Suprapubic skin (tissue), 4 donors: Measurements from ENCODE around the gene PFDN2. TPM values are rescaled to one million over a fixed set of nuclear protein-coding genes. Genes with fewer than 3 reads are reported as not detected.

ENCODE experiments used
- DNase-seq, 2 donors: peaks; one replicate each; pipeline ENCODE4 v3.0.0-alpha.2; 2019; ENCODE audit warnings: low spot score in 2 of 2
- H3K27ac ChIP-seq: fragments of 200-600 bp; sonication (generic); one replicate; pipeline ENCODE4 v1.5.1; 2019
- H3K27me3 ChIP-seq: fragments of 200-600 bp; sonication (generic); one replicate; pipeline ENCODE4 v1.5.1; 2019
- H3K36me3 ChIP-seq: fragments of 200-600 bp; sonication (generic); one replicate; pipeline ENCODE4 v1.5.1; 2019
- H3K4me1 ChIP-seq: fragments of 200-600 bp; sonication (generic); one replicate; pipeline ENCODE4 v1.5.1; 2019
- H3K4me3 ChIP-seq: fragments of 200-600 bp; sonication (generic); one replicate; pipeline ENCODE4 v1.5.1; 2019; ENCODE audit warnings: mild to moderate bottlenecking
- H3K9me3 ChIP-seq: fragments of 200-600 bp; sonication (generic); one replicate; pipeline ENCODE4 v1.5.1; 2019
- EP300 ChIP-seq: sonication (generic); formaldehyde crosslinking; IDR thresholded peaks from one replicate; pipeline ENCODE4 v1.6.1; 2017; ENCODE audit warnings: antibody characterized with exemption
- POLR2A ChIP-seq, 2 donors: fragments of 450-650 bp; IDR thresholded peaks; one replicate each; pipeline ENCODE4 v1.6.1; 2017; ENCODE audit warnings: antibody characterized with exemption in 2 of 2, mild to moderate bottlenecking in 2 of 2, moderate library complexity in 2 of 2
- POLR2AphosphoS5 ChIP-seq, 3 donors: sonication (generic); formaldehyde crosslinking; IDR thresholded peaks; one replicate each; pipeline ENCODE4 v1.6.1; 2017; ENCODE audit warnings: antibody characterized with exemption in 3 of 3
- WGBS: methylation state at CpG from one replicate; pipeline ENCODE4 v1.1.5; 2018; 5-methylcytosine and 5-hydroxymethylcytosine counted together
- total RNA-seq, 4 donors: library from RNA; depleted of rRNA; stranded (reverse); fragments of >200 nt; gene quantifications; one replicate each; pipeline ENCODE4 v1.1.0, GENCODE V29; 2016
- TF ChIP-seq, protein P1 (sequence below), 2 donors: fragments of 200-600 bp in 1 of 2; fragments of 450-650 bp in 1 of 2; sonication (generic) in 1 of 2; IDR thresholded peaks; one replicate each; pipeline ENCODE4 v1.5.1; 2016 to 2019; ENCODE audit warnings: antibody characterized with exemption in 2 of 2, mild to moderate bottlenecking in 1 of 2, moderate library complexity in 1 of 2

PFDN2 gene
- total RNA-seq, 4 donors from 2014 or later = 21.3 to 33.9 (median 27.1) TPM

DNA sequence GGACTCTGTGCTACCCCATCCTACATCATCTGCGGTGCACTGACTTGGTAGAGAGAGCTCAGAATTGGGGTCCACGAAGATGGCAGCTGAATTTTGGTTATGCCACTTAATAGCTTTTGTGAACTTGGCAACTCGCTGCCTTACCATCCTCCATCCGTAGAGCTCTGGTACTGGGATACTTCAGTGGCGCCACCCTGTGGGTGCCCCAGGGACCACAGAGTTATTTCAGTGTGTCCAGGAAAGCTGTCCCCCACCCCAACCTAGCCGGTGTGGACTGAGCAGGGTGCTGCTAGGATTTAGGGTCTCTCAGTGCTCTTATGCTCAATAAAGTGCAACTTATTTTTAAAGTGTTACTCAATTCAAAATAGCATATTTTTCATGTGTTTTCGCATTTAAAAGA, 63.0 kb downstream of the PFDN2 start:
- no peak for TF ChIP-seq EP300
- TF ChIP-seq POLR2AphosphoS5 (IDR thresholded peaks at IDR 0.05) = no peak
- TF ChIP-seq, protein P1, sequence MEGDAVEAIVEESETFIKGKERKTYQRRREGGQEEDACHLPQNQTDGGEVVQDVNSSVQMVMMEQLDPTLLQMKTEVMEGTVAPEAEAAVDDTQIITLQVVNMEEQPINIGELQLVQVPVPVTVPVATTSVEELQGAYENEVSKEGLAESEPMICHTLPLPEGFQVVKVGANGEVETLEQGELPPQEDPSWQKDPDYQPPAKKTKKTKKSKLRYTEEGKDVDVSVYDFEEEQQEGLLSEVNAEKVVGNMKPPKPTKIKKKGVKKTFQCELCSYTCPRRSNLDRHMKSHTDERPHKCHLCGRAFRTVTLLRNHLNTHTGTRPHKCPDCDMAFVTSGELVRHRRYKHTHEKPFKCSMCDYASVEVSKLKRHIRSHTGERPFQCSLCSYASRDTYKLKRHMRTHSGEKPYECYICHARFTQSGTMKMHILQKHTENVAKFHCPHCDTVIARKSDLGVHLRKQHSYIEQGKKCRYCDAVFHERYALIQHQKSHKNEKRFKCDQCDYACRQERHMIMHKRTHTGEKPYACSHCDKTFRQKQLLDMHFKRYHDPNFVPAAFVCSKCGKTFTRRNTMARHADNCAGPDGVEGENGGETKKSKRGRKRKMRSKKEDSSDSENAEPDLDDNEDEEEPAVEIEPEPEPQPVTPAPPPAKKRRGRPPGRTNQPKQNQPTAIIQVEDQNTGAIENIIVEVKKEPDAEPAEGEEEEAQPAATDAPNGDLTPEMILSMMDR (IDR thresholded peaks at IDR 0.05) = no peak
- no peak for TF ChIP-seq POLR2A (IDR thresholded peaks at IDR 0.05)
- H3K9me3 ChIP-seq = no peaks in the 10 kb centered on the region
- H3K27ac ChIP-seq = no peak overlapping the region
- no peak overlapping the region for H3K4me3 ChIP-seq
- DNase-seq = no peak
- H3K36me3 ChIP-seq = peaks cover 40% of the 10 kb centered on the region
- WGBS = 89% methylated on average over 6 of the region's 7 CpGs
- no peaks in the 10 kb centered on the region for H3K4me1 ChIP-seq
- H3K27me3 ChIP-seq = peaks cover 9% of the 10 kb centered on the region

DNA sequence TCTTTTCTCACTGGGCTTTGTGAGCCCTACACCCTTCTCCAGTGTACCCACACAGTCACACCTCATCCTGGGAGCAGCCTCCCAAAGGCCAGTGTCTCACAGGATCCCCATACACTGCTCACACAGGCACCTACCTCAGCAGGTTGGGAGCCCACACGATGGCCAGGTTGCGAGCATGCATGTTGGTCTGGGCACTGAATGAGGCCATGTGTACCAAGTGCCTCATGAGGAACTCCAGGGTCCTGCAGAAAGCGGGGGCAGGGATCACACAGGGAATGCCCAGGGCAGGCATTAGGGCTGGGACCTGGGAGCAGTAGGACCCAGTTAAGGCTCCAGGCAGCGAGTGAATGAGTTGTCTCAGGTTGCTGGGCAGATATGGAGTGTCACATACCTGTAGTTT, 63.6 kb downstream of the PFDN2 start:
- Histone ChIP-seq H3K4me1 (no peaks in the 10 kb centered on the region), H3K27ac (no peak overlapping the region), H3K36me3 (peaks cover 39% of the 10 kb centered on the region), H3K4me3 (no peak overlapping the region), H3K27me3 (peaks cover 9% of the 10 kb centered on the region), H3K9me3 (no peaks in the 10 kb centered on the region)
- WGBS = 83% methylated on average over 3 of the region's 4 CpGs
- TF ChIP-seq, protein P1 (IDR thresholded peaks at IDR 0.05) = no peak
- no peak for TF ChIP-seq EP300
- no peak for DNase-seq

DNA sequence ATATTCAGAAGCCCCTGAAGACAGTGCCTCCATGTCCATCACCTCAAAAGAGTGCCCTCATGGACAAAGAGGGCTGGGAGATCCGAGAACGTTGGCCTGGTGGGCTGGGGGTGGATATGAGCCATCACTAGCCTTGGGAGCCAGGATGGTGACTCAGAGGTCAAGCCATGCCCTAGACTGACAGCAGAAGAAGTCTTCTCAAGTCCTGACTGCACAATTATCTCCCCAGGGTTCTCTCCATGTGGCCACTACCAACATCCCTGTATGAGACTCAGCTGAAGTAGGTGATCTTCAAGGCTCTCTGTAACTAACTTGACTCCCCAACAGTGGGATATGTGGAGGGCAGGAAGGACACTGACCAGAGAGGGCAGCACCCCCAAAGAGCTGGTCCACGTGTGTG, 64.9 kb downstream of the PFDN2 start:
- Histone ChIP-seq H3K4me3 (no peak overlapping the region), H3K27ac (no peak overlapping the region)
- TF ChIP-seq POLR2AphosphoS5 (IDR thresholded peaks at IDR 0.05) = no peak
- TF ChIP-seq, protein P1 (IDR thresholded peaks at IDR 0.05) = no peak
- no peak for TF ChIP-seq POLR2A (IDR thresholded peaks at IDR 0.05)
- no peak for TF ChIP-seq EP300

DNA sequence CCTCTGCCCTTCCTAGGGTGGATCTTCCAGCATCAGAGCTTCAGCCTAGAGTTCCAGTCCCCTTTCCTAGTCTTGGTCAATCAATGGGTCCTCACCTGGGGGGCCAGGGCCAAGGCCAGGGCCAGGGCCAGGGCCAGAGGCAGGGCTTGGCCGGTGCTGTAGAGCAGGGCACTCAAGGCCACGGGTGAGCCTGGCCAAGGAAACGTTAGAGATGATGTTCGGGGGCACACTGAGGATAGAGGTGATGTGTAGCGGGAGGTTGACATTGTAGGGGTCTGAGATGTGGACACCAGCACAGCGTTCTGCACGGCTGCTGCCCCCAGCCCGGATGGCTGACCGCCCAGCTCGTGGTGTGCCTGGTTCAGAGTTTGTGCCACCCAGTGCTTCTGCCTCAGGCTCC, 66.6 kb downstream of the PFDN2 start:
- no peak overlapping the region for H3K4me3 ChIP-seq
- H3K36me3 ChIP-seq = peaks cover 40% of the 10 kb centered on the region
- DNase-seq = no peak
- H3K27ac ChIP-seq = no peak overlapping the region
- peaks cover 8% of the 10 kb centered on the region for H3K4me1 ChIP-seq
- no peaks in the 10 kb centered on the region for H3K9me3 ChIP-seq
- TF ChIP-seq POLR2AphosphoS5 (IDR thresholded peaks at IDR 0.05) (no peak), EP300 (no peak), POLR2A (IDR thresholded peaks at IDR 0.05) (no peak)
- TF ChIP-seq, protein P1 (IDR thresholded peaks at IDR 0.05) = no peak
- WGBS = 89% methylated on average over 10 of the region's 10 CpGs
- H3K27me3 ChIP-seq = peaks cover 6% of the 10 kb centered on the region

More for the DNA sequence above, 64.9 kb downstream of the PFDN2 start:
- peaks cover 40% of the 10 kb centered on the region for H3K36me3 ChIP-seq
- peaks cover 9% of the 10 kb centered on the region for H3K27me3 ChIP-seq
- no peaks in the 10 kb centered on the region for H3K9me3 ChIP-seq
- no peak for DNase-seq
- no peaks in the 10 kb centered on the region for H3K4me1 ChIP-seq
- 80% methylated on average over 1 of the region's 3 CpGs for WGBS

Other genes with a start within 250 kb of the PFDN2 start
- gene ITLN1, start 232.9 kb downstream of the PFDN2 start, total RNA-seq = not detected
- 1 to 10 TPM in 1 of 4 donors, under 1 TPM in 1, not detected in 2; 0.55 to 1.2 TPM for gene ITLN2, start 163.2 kb downstream of the PFDN2 start, total RNA-seq
- 100 to 1,000 TPM; 101 to 112 (median 107) TPM for gene F11R, start 96.9 kb downstream of the PFDN2 start, total RNA-seq
- gene TSTD1, start 79.1 kb downstream of the PFDN2 start, total RNA-seq = 100 to 1,000 TPM in 2 of 4 donors, 10 to 100 TPM in 2; 70.0 to 123 (median 98.8) TPM
- 10 to 100 TPM; 33.9 to 88.7 (median 43.7) TPM for gene USF1, start 72.1 kb downstream of the PFDN2 start, total RNA-seq
- 10 to 100 TPM; 12.3 to 46.2 (median 14.5) TPM for gene ARHGAP30, start 48.1 kb downstream of the PFDN2 start, total RNA-seq
- gene NECTIN4, start 28.5 kb downstream of the PFDN2 start, total RNA-seq = 100 to 1,000 TPM; 126 to 188 (median 164) TPM
- gene KLHDC9, start 19.7 kb downstream of the PFDN2 start, total RNA-seq = 1 to 10 TPM in 3 of 4 donors, not detected in 1; 1.3 to 4.0 (median 1.4) TPM
- gene NIT1, start 68 bp upstream of the PFDN2 start, total RNA-seq = 10 to 100 TPM; 28.3 to 58.2 (median 39.6) TPM
- 10 to 100 TPM; 24.4 to 47.0 (median 36.6) TPM for gene DEDD, start 14.6 kb upstream of the PFDN2 start, total RNA-seq
- 10 to 100 TPM; 44.2 to 98.8 (median 80.2) TPM for gene UFC1, start 35.9 kb upstream of the PFDN2 start, total RNA-seq
- 10 to 100 TPM; 18.7 to 37.0 (median 28.8) TPM for gene USP21, start 41.5 kb upstream of the PFDN2 start, total RNA-seq
- gene PPOX, start 48.4 kb upstream of the PFDN2 start, total RNA-seq = 10 to 100 TPM; 22.2 to 75.2 (median 37.2) TPM
- 10 to 100 TPM; 26.9 to 36.6 (median 30.0) TPM for gene B4GALT3, start 59.5 kb upstream of the PFDN2 start, total RNA-seq
- gene ADAMTS4, start 81.0 kb upstream of the PFDN2 start, total RNA-seq = 1 to 10 TPM in 3 of 4 donors, under 1 TPM in 1; 0.93 to 9.9 (median 6.3) TPM
- 100 to 1,000 TPM in 3 of 4 donors, 10 to 100 TPM in 1; 99.1 to 132 (median 112) TPM for gene NDUFS2, start 84.3 kb upstream of the PFDN2 start, total RNA-seq
- 10 to 100 TPM in 1 of 4 donors, 1 to 10 TPM in 2, not detected in 1; 2.3 to 12.6 (median 4.6) TPM for gene FCER1G, start 97.3 kb upstream of the PFDN2 start, total RNA-seq
- 10 to 100 TPM in 1 of 4 donors, not detected in 3; 29.6 TPM for gene APOA2, start 105.6 kb upstream of the PFDN2 start, total RNA-seq
- 10 to 100 TPM in 2 of 4 donors, 1 to 10 TPM in 2; 6.7 to 21.0 (median 8.7) TPM for gene TOMM40L, start 108.0 kb upstream of the PFDN2 start, total RNA-seq
- 1 to 10 TPM in 1 of 4 donors, not detected in 3; 1.2 TPM for gene NR1I3, start 120.2 kb upstream of the PFDN2 start, total RNA-seq
- 10 to 100 TPM in 1 of 4 donors, 1 to 10 TPM in 3; 2.7 to 10.1 (median 3.7) TPM for gene PCP4L1, start 140.7 kb upstream of the PFDN2 start, total RNA-seq
- gene MPZ, start 191.9 kb upstream of the PFDN2 start, total RNA-seq = 1 to 10 TPM; 2.0 to 3.9 (median 2.7) TPM
- 10 to 100 TPM; 45.0 to 84.6 (median 60.7) TPM for gene SDHC, start 196.3 kb upstream of the PFDN2 start, total RNA-seq
- gene CFAP126, start 249.8 kb upstream of the PFDN2 start, total RNA-seq = not detected